ENCODE data around the gene PTPRN2. TPM values are rescaled to one million over a fixed set of nuclear protein-coding genes. Genes with fewer than 3 reads are reported as not detected.

PTPRN2 gene
- total RNA-seq, 1 experiment from 2014 or later = 2.1 TPM

DNA sequence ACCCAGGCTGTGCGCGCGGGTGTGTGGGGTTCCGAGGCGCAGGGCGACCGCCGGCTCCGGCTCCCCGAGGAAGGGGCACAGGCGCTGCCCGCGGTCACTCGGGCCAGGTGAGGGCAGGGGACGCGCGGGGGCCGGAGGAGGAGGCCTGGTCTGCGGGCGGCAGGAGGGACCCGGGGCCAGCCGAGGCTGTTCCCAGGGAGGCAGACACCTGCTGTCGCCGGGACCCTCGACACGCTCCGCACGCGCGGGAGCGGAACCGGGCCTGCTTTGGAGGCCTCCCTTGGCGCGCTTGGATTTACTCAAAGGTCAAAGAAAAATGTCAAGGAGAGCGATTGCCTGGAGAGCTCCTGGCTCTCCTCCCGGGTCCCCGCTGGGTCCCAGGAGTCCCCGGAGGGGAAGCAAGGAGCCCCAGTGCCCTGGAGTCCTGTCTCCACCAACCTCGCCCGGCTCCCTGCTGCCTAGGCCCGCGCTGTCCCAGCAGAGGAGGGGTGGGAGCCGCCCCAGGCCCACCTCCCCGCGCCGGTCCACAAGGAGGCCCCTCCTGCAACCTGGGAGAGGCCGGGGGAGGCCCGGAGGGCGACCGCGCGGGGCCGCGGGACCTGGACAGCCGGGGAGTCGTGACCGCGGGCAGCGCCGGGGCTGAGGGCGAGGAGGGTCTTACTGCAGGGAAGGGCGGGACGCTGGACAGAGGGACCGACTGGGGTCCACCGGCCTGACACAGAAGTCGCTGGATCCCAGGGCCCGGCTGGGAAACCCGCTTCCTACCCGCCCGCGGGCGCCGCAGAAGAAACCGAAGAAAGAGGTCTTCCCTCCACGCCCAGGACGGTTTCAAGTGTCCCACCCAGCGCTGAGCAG, 902.0 kb downstream of the PTPRN2 start (continued):
- TF ChIP-seq CBX3 (IDR thresholded peaks at IDR 0.05; ENCODE audit: low read depth) = no peak
- TF ChIP-seq ELF1 (IDR thresholded peaks at IDR 0.05; ENCODE audit: borderline replicate concordance, low read depth) = no peak
- TF ChIP-seq EGR1 (IDR thresholded peaks at IDR 0.05; ENCODE audit: low read depth) = no peak
- no peak for TF ChIP-seq POLR2AphosphoS5 (IDR thresholded peaks at IDR 0.05; ENCODE audit: low read depth, low read length)
- no peak for TF ChIP-seq SIN3A (IDR thresholded peaks at IDR 0.05; ENCODE audit: low read depth)
- TF ChIP-seq SRF (IDR thresholded peaks at IDR 0.05; ENCODE audit: low read depth) = no peak

DNA sequence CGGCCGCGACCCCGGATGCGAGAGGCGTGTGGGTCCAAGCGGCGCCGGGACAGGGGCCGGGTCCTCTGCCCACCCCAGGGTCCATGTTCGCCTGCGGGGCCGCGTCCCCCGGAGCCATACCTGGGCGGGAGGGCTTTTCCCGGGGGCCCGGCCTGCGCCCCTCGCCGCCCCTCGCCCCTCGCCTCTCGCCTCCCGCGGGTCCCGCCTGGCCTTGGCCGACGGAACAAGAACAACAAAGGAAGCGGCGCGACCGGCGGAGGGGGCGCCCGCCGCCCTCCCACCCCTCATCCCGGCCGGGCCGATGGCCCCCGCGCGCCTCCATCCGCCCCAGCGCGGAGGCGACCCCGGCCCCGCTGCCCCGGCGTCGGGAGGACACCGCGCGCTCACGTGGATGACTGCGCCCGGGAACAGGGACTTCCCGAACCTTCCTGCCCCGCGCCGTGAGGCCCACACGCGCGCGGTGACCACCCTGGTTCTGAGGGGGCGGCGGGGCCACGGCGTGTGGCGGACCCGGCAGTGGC, 902.7 kb downstream of the PTPRN2 start:
- Histone ChIP-seq H4K20me1 (ENCODE audit: insufficient read depth) (no peaks in the 10 kb centered on the region), H3K27ac (ENCODE audit: low read depth, low read length) (no peak overlapping the region), H3K4me2 (ENCODE audit: low read length) (no peak overlapping the region), H3K79me2 (ENCODE audit: insufficient read depth, low read length) (peaks cover 7% of the 10 kb centered on the region; the same call in 1 of the 2 replicates), H3K9ac (ENCODE audit: low read length) (no peak overlapping the region), H3K4me1 (ENCODE audit: control insufficient read depth in 1 of 2, insufficient read depth in 2 of 2, low read length in 2 of 2) (peaks cover 0 to 6% of the 10 kb centered on the region in 2 experiments; a peak in 3 of 4 replicates), H3K4me3 (replicated peaks in 1 of 2; ENCODE audit: low read depth in 1 of 2, low read length in 2 of 2) (no peak overlapping the region), H3K9me3 (ENCODE audit: control insufficient read depth in 1 of 2, insufficient read depth in 1 of 2, low read depth in 1 of 2, low read length in 2 of 2) (no peaks in the 10 kb centered on the region), H3K27me3 (ENCODE audit: insufficient read depth, low read length) (no peaks in the 10 kb centered on the region), H2AFZ (ENCODE audit: low read depth, low read length, poor library complexity, severe bottlenecking) (no peak overlapping the region), H3K36me3 (ENCODE audit: control insufficient read depth in 1 of 2, insufficient read depth in 2 of 2, low read length in 2 of 2) (peaks cover 6 to 7% of the 10 kb centered on the region in 2 experiments), H3K9me2 (ENCODE audit: insufficient read depth) (no peaks in the 10 kb centered on the region)
- intact Hi-C loops (cut with micrococcal nuclease) = loop anchor here (10.0 kb wide), 1 partner anchor 250 kb away; no protein-coding TSS in a partner anchor
- DNase-seq (ENCODE audit: low read depth, low spot score) (no peak), ATAC-seq (no peak)
- TF ChIP-seq EGR1 (IDR thresholded peaks at IDR 0.05; ENCODE audit: low read depth) (no peak), SIN3A (IDR thresholded peaks at IDR 0.05; ENCODE audit: low read depth) (no peak), CBX3 (IDR thresholded peaks at IDR 0.05; ENCODE audit: low read depth) (no peak), POLR2AphosphoS5 (IDR thresholded peaks at IDR 0.05; ENCODE audit: low read depth, low read length) (no peak), SRF (IDR thresholded peaks at IDR 0.05; ENCODE audit: low read depth) (no peak), ZNF274 (IDR thresholded peaks at IDR 0.05; ENCODE audit: low read depth, low read length) (no peak), YY1 (IDR thresholded peaks at IDR 0.05; ENCODE audit: extremely low read depth, insufficient replicate concordance, low read depth, low read length) (no peak), POLR2A (IDR thresholded peaks at IDR 0.05; ENCODE audit: borderline replicate concordance, extremely low read depth, insufficient read depth, insufficient read length) (no peak), JUND (IDR thresholded peaks at IDR 0.05) (no peak)
- TF ChIP-seq, protein P1, sequence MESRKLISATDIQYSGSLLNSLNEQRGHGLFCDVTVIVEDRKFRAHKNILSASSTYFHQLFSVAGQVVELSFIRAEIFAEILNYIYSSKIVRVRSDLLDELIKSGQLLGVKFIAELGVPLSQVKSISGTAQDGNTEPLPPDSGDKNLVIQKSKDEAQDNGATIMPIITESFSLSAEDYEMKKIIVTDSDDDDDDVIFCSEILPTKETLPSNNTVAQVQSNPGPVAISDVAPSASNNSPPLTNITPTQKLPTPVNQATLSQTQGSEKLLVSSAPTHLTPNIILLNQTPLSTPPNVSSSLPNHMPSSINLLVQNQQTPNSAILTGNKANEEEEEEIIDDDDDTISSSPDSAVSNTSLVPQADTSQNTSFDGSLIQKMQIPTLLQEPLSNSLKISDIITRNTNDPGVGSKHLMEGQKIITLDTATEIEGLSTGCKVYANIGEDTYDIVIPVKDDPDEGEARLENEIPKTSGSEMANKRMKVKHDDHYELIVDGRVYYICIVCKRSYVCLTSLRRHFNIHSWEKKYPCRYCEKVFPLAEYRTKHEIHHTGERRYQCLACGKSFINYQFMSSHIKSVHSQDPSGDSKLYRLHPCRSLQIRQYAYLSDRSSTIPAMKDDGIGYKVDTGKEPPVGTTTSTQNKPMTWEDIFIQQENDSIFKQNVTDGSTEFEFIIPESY (IDR thresholded peaks at IDR 0.05; ENCODE audit: extremely low read depth, insufficient replicate concordance, low read length) = no peak
- TF ChIP-seq, protein P2, sequence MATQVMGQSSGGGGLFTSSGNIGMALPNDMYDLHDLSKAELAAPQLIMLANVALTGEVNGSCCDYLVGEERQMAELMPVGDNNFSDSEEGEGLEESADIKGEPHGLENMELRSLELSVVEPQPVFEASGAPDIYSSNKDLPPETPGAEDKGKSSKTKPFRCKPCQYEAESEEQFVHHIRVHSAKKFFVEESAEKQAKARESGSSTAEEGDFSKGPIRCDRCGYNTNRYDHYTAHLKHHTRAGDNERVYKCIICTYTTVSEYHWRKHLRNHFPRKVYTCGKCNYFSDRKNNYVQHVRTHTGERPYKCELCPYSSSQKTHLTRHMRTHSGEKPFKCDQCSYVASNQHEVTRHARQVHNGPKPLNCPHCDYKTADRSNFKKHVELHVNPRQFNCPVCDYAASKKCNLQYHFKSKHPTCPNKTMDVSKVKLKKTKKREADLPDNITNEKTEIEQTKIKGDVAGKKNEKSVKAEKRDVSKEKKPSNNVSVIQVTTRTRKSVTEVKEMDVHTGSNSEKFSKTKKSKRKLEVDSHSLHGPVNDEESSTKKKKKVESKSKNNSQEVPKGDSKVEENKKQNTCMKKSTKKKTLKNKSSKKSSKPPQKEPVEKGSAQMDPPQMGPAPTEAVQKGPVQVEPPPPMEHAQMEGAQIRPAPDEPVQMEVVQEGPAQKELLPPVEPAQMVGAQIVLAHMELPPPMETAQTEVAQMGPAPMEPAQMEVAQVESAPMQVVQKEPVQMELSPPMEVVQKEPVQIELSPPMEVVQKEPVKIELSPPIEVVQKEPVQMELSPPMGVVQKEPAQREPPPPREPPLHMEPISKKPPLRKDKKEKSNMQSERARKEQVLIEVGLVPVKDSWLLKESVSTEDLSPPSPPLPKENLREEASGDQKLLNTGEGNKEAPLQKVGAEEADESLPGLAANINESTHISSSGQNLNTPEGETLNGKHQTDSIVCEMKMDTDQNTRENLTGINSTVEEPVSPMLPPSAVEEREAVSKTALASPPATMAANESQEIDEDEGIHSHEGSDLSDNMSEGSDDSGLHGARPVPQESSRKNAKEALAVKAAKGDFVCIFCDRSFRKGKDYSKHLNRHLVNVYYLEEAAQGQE (IDR thresholded peaks at IDR 0.05; ENCODE audit: low read depth) = no peak
- TF ChIP-seq, protein P3, sequence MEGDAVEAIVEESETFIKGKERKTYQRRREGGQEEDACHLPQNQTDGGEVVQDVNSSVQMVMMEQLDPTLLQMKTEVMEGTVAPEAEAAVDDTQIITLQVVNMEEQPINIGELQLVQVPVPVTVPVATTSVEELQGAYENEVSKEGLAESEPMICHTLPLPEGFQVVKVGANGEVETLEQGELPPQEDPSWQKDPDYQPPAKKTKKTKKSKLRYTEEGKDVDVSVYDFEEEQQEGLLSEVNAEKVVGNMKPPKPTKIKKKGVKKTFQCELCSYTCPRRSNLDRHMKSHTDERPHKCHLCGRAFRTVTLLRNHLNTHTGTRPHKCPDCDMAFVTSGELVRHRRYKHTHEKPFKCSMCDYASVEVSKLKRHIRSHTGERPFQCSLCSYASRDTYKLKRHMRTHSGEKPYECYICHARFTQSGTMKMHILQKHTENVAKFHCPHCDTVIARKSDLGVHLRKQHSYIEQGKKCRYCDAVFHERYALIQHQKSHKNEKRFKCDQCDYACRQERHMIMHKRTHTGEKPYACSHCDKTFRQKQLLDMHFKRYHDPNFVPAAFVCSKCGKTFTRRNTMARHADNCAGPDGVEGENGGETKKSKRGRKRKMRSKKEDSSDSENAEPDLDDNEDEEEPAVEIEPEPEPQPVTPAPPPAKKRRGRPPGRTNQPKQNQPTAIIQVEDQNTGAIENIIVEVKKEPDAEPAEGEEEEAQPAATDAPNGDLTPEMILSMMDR (IDR thresholded peaks at IDR 0.05 in 2 of 3, conservative IDR thresholded peaks at IDR 0.05 in 1 of 3; ENCODE audit: borderline replicate concordance in 1 of 3, insufficient read depth in 1 of 3, low read depth in 2 of 3, low read length in 2 of 3) = no peak
- CTCF ChIA-PET = no interaction called here
- BruUV-seq (replicated peaks) = no TSS peak
- RAD21 ChIA-PET (ENCODE audit: low non-redundant PET in 1 of 2, low total read pairs in 2 of 2, uncharacterized antibody in 2 of 2, unreplicated experiment in 2 of 2) = no interaction called here
- POLR2A ChIA-PET = no interaction called here
